ENCODE data around the gene DOCK2. TPM values are rescaled to one million over a fixed set of nuclear protein-coding genes. Genes with fewer than 3 reads are reported as not detected.

Gene DOCK2
- total and polyA plus RNA-seq, 2 experiments from 2014 or later = 6.5 to 10.4 TPM

DNA sequence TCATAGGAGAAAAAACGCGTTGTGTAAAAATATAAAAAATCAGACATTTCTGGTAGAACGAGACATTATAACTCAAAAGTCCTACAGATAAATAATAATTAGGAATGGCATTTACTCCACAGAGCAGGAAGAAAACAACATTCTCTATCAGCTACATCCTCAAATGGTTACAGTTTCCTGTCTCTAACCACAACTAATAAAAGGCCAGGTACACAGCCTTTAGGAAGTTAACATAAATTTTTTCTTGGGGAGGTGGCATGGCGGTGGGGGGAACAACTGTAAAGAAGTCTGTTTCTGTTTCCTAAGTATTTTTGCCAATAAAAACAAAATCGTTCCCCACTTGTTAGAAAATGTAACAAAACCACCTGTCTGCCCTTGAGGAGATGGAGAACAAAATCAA, 298.7 kb downstream of the DOCK2 start:
- Histone ChIP-seq H3K27ac (no peak overlapping the region), H3K9me3 (ENCODE audit: low read depth) (no peaks in the 10 kb centered on the region), H3K4me3 (no peak overlapping the region), H3K27me3 (replicated peaks; ENCODE audit: insufficient read depth) (no peaks in the 10 kb centered on the region), H3K4me1 (ENCODE audit: insufficient read depth) (peaks cover 10% of the 10 kb centered on the region; the same call in 1 of the 2 replicates), H2AFZ (no peak overlapping the region), H3K9ac (no peak overlapping the region), H3F3A (ENCODE audit: insufficient read depth) (peaks cover 6% of the 10 kb centered on the region; the same call in 1 of the 2 replicates), H3K79me2 (ENCODE audit: insufficient read depth) (peaks cover 100% of the 10 kb centered on the region), H3K36me3 (ENCODE audit: low read depth) (peaks cover 18% of the 10 kb centered on the region; the same call in 1 of the 2 replicates), H4K20me1 (ENCODE audit: insufficient read depth) (no peaks in the 10 kb centered on the region), H3K9me2 (ENCODE audit: insufficient read depth) (no peaks in the 10 kb centered on the region), H3K4me2 (ENCODE audit: unreplicated experiment) (no peak overlapping the region)
- WGBS, 2 experiments (ENCODE audit: low coverage in 1 of 2, low lambda C conversion rate in 2 of 2, missing lambda C conversion rate in 2 of 2) = 90 to 92% methylated on average over 5 of the region's 5 CpGs
- no peak for DNase-seq
- in situ Hi-C loops (cut with MboI) = no loop called here
- TF ChIP-seq EZH2 (IDR thresholded peaks at IDR 0.05; ENCODE audit: insufficient read depth, poor library complexity, severe bottlenecking) = no peak
- TF ChIP-seq EZH2phosphoT487 (IDR thresholded peaks at IDR 0.05; ENCODE audit: insufficient read depth, low read depth) = no peak

DNA sequence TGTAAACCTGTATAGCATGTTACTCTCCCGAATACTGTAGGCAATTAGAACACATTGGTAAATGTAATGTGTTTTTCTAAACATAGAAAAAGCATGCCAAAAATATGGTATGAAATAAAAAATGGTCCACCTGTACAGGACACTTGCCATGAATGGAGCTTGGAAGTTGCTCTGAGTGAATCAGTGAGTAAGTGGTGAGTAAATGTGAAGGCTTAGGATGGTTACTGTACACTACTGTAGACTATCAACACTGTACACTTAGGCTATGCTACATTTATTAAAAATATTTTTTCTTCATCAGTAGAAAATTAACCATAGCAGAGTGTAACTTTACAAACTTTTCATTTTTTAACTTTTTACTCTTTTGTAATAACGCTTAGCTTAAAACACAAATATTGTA, 301.4 kb downstream of the DOCK2 start:
- DNase-seq = no peak
- in situ Hi-C loops (cut with MboI) = no loop called here
- TF ChIP-seq EZH2phosphoT487 (IDR thresholded peaks at IDR 0.05; ENCODE audit: insufficient read depth, low read depth) (no peak), EZH2 (IDR thresholded peaks at IDR 0.05; ENCODE audit: insufficient read depth, poor library complexity, severe bottlenecking) (no peak)
- no peak overlapping the region for H3K4me2 ChIP-seq (ENCODE audit: unreplicated experiment)
- H3K9me2 ChIP-seq (ENCODE audit: insufficient read depth) = no peaks in the 10 kb centered on the region
- WGBS, 2 experiments (ENCODE audit: low coverage in 1 of 2, low lambda C conversion rate in 2 of 2, missing lambda C conversion rate in 2 of 2) = 97 to 99% methylated on average over 2 of the region's 2 CpGs
- peaks cover 17% of the 10 kb centered on the region; the same call in 1 of the 2 replicates for H3F3A ChIP-seq (ENCODE audit: insufficient read depth)
- no peaks in the 10 kb centered on the region for H3K27me3 ChIP-seq (replicated peaks; ENCODE audit: insufficient read depth)
- no peak overlapping the region for H3K4me3 ChIP-seq
- H4K20me1 ChIP-seq (ENCODE audit: insufficient read depth) = no peaks in the 10 kb centered on the region
- peaks cover 12% of the 10 kb centered on the region; the same call in 1 of the 2 replicates for H3K36me3 ChIP-seq (ENCODE audit: low read depth)
- H3K4me1 ChIP-seq (ENCODE audit: insufficient read depth) = peaks cover 23% of the 10 kb centered on the region
- H3K9me3 ChIP-seq (ENCODE audit: low read depth) = no peaks in the 10 kb centered on the region
- H3K27ac ChIP-seq = no peak overlapping the region
- H3K79me2 ChIP-seq (ENCODE audit: insufficient read depth) = peaks cover 100% of the 10 kb centered on the region
- no peak overlapping the region for H2AFZ ChIP-seq
- H3K9ac ChIP-seq = no peak overlapping the region

DNA sequence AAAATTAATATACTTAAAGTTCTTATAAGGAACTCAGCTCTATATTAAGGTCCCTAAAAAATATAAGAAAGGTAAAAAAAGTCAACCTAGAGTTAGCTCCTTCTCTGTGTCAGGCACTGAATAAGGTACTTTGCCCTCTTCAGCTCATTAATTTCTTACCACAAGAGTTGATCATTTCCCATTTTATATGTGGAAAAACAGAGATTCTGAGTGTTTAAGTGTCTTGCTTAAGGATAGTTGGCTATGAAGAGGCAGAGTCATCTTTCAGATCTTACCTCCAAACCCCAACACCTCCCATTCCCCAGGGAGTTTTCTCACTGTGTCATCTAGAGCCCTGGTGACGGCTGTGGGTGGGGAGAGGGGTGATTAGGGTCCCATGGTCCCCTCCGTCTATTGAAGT, 302.7 kb downstream of the DOCK2 start:
- H3K27ac ChIP-seq = no peak overlapping the region
- H4K20me1 ChIP-seq (ENCODE audit: insufficient read depth) = no peaks in the 10 kb centered on the region
- WGBS, 2 experiments (ENCODE audit: low coverage in 1 of 2, low lambda C conversion rate in 2 of 2, missing lambda C conversion rate in 2 of 2) = 95 to 96% methylated on average over 2 of the region's 2 CpGs
- H3F3A ChIP-seq (ENCODE audit: insufficient read depth) = peaks cover 19% of the 10 kb centered on the region
- H3K9me3 ChIP-seq (ENCODE audit: low read depth) = no peaks in the 10 kb centered on the region
- H3K4me2 ChIP-seq (ENCODE audit: unreplicated experiment) = no peak overlapping the region
- no peak overlapping the region for H3K9ac ChIP-seq
- H3K4me3 ChIP-seq = no peak overlapping the region
- no peak for DNase-seq
- in situ Hi-C loops (cut with MboI) = no loop called here
- TF ChIP-seq EZH2 (IDR thresholded peaks at IDR 0.05; ENCODE audit: insufficient read depth, poor library complexity, severe bottlenecking) (no peak), EZH2phosphoT487 (IDR thresholded peaks at IDR 0.05; ENCODE audit: insufficient read depth, low read depth) (no peak)
- no peaks in the 10 kb centered on the region for H3K27me3 ChIP-seq (replicated peaks; ENCODE audit: insufficient read depth)
- no peak overlapping the region for H2AFZ ChIP-seq
- H3K79me2 ChIP-seq (ENCODE audit: insufficient read depth) = peaks cover 100% of the 10 kb centered on the region
- H3K4me1 ChIP-seq (ENCODE audit: insufficient read depth) = peaks cover 22% of the 10 kb centered on the region
- 0 out of 2 replicates have a peak, but pooled peaks cover 2% of the 10 kb centered on the region for H3K36me3 ChIP-seq (ENCODE audit: low read depth)
- no peaks in the 10 kb centered on the region for H3K9me2 ChIP-seq (ENCODE audit: insufficient read depth)

DNA sequence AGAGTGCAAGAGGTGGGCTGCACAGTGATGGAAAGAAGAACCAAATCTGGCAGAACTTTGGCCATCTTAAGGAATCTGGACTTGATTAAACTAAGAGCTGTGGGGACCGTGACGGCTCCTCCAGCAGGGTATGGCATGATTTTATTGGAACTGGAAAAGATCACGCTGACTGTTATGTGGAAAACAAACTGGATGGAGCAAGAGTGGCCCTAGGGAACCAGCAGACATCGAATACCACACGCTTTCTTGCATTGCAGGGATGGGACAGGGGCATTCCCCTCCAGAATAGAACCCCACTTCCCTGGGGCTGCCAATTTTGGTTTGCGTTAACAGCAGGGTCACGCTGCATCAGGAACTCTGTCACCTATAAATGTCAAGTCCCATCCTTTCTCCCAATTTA, 304.5 kb downstream of the DOCK2 start:
- no peaks in the 10 kb centered on the region for H4K20me1 ChIP-seq (ENCODE audit: insufficient read depth)
- no peak overlapping the region for H3K9ac ChIP-seq
- DNase-seq = no peak
- H3K4me2 ChIP-seq (ENCODE audit: unreplicated experiment) = no peak overlapping the region
- H3K4me3 ChIP-seq = no peak overlapping the region
- no peaks in the 10 kb centered on the region for H3K9me3 ChIP-seq (ENCODE audit: low read depth)
- in situ Hi-C loops (cut with MboI) = no loop called here
- H3K27ac ChIP-seq = peak overlapping the region; percentile 30
- H3K9me2 ChIP-seq (ENCODE audit: insufficient read depth) = no peaks in the 10 kb centered on the region
- no peaks in the 10 kb centered on the region for H3K27me3 ChIP-seq (replicated peaks; ENCODE audit: insufficient read depth)
- TF ChIP-seq EZH2 (IDR thresholded peaks at IDR 0.05; ENCODE audit: insufficient read depth, poor library complexity, severe bottlenecking) (no peak), EZH2phosphoT487 (IDR thresholded peaks at IDR 0.05; ENCODE audit: insufficient read depth, low read depth) (no peak)
- no peaks in the 10 kb centered on the region for H3K36me3 ChIP-seq (ENCODE audit: low read depth)
- peaks cover 89% of the 10 kb centered on the region for H3K79me2 ChIP-seq (ENCODE audit: insufficient read depth)
- H3F3A ChIP-seq (ENCODE audit: insufficient read depth) = peaks cover 29% of the 10 kb centered on the region
- WGBS, 2 experiments (ENCODE audit: low coverage in 1 of 2, low lambda C conversion rate in 2 of 2, missing lambda C conversion rate in 2 of 2) = 80 to 81% methylated on average over 7 of the region's 7 CpGs
- no peak overlapping the region for H2AFZ ChIP-seq
- H3K4me1 ChIP-seq (ENCODE audit: insufficient read depth) = peaks cover 40% of the 10 kb centered on the region

DNA sequence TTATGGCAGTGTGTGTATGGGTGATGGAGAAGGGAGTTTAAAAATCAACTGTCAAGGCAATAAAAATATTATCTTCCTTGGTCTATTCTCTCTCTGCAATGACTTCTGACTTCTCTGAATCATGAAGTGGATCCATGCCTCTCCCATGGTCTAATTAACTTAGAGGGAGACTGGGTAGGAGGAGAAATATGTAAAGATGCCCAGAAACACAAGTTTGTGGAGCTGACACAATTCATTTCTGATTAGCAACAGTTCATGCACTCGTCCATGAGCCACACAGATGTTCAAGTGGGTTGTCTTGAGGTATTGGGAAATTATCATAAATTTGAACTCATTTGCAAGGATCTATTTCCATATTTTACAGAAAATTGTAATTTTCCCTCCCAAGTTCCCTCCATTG, 305.1 kb downstream of the DOCK2 start:
- H3K27me3 ChIP-seq (replicated peaks; ENCODE audit: insufficient read depth) = no peaks in the 10 kb centered on the region
- TF ChIP-seq EZH2 (IDR thresholded peaks at IDR 0.05; ENCODE audit: insufficient read depth, poor library complexity, severe bottlenecking) (no peak), EZH2phosphoT487 (IDR thresholded peaks at IDR 0.05; ENCODE audit: insufficient read depth, low read depth) (no peak)
- H3K9me3 ChIP-seq (ENCODE audit: low read depth) = no peaks in the 10 kb centered on the region
- H3F3A ChIP-seq (ENCODE audit: insufficient read depth) = peaks cover 35% of the 10 kb centered on the region
- WGBS, 2 experiments (ENCODE audit: low coverage in 1 of 2, low lambda C conversion rate in 2 of 2, missing lambda C conversion rate in 2 of 2) = 6 to 12% methylated on average over 1 of the region's 1 CpG
- H2AFZ ChIP-seq = no peak overlapping the region
- H4K20me1 ChIP-seq (ENCODE audit: insufficient read depth) = no peaks in the 10 kb centered on the region
- H3K79me2 ChIP-seq (ENCODE audit: insufficient read depth) = peaks cover 85% of the 10 kb centered on the region
- no peaks in the 10 kb centered on the region for H3K9me2 ChIP-seq (ENCODE audit: insufficient read depth)
- H3K4me3 ChIP-seq = no peak overlapping the region
- peak overlapping the region; percentile 0 for H3K4me2 ChIP-seq (ENCODE audit: unreplicated experiment)
- in situ Hi-C loops (cut with MboI) = no loop called here
- no peaks in the 10 kb centered on the region for H3K36me3 ChIP-seq (ENCODE audit: low read depth)
- H3K9ac ChIP-seq = no peak overlapping the region
- peak overlapping the region; percentile 30 for H3K27ac ChIP-seq
- peaks cover 46% of the 10 kb centered on the region for H3K4me1 ChIP-seq (ENCODE audit: insufficient read depth)
- DNase-seq = peak; percentile 65
